Effector memory CD4-positive, alpha-beta T cell (primary cell): ENCODE data around the gene SHANK3.

Source experiments
- DNase-seq, 3 donors: peaks; one replicate each; pipeline ENCODE4 v3.0.0-alpha.2; 2020
- H3K27ac ChIP-seq: 2 replicates; pipeline ENCODE4 v1.7.0; 2013; ENCODE audit warnings: mild to moderate bottlenecking, low read length, moderate library complexity; ENCODE audit not compliant: insufficient read depth, poor library complexity, severe bottlenecking
- H3K27me3 ChIP-seq: replicated peaks from 2 replicates; pipeline ENCODE4 v1.7.0; 2013; ENCODE audit warnings: mild to moderate bottlenecking, low read length; ENCODE audit not compliant: insufficient read depth, control insufficient read depth, poor library complexity, severe bottlenecking
- H3K36me3 ChIP-seq: 2 replicates; pipeline ENCODE4 v1.7.0; 2013; ENCODE audit warnings: mild to moderate bottlenecking, low read length, moderate library complexity; ENCODE audit not compliant: control insufficient read depth, insufficient read depth
- H3K4me1 ChIP-seq: 2 replicates; pipeline ENCODE4 v1.7.0; 2013; ENCODE audit warnings: low read length, mild to moderate bottlenecking; ENCODE audit not compliant: control insufficient read depth, insufficient read depth, poor library complexity, severe bottlenecking
- H3K4me3 ChIP-seq: 2 replicates; pipeline ENCODE4 v1.7.0; 2013; ENCODE audit warnings: low read length, low read depth, mild to moderate bottlenecking; ENCODE audit not compliant: insufficient read depth, poor library complexity, severe bottlenecking
- H3K9me3 ChIP-seq: 2 replicates; pipeline ENCODE4 v1.7.0; 2013; ENCODE audit warnings: mild to moderate bottlenecking, low read length, moderate library complexity; ENCODE audit not compliant: control insufficient read depth

The SHANK3 gene

GRCh38 chr22:50688448-50688847 is 15.8 kb downstream of the SHANK3 start:
- Histone ChIP-seq H3K4me3 (no peak overlapping the region), H3K36me3 (no peaks in the 10 kb centered on the region), H3K27ac (no peak overlapping the region), H3K4me1 (no peaks in the 10 kb centered on the region), H3K9me3 (no peaks in the 10 kb centered on the region), H3K27me3 (no peaks in the 10 kb centered on the region)
- no peak for DNase-seq

DNA sequence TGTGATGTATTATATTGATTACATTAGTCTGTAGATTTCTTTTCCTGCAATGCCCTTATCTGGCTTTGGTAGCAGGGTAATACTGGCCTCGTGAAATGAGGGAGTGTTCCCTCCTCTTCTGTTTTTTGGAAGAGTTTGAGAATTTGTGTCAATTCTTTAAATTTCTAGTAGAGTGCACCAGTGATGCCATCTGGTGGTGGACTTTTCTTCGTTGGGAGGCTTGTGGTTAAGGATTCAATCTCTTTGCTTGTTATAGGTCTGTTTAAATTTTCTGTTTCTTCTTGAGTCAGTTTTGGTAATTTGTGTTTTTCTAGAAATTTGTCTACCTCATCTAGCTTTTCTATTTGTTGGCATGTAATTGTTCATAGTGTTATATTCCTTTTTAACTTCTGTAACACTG is 18.9 kb downstream of the SHANK3 start:
- no peaks in the 10 kb centered on the region for H3K9me3 ChIP-seq
- no peak overlapping the region for H3K4me3 ChIP-seq
- H3K36me3 ChIP-seq: no peaks in the 10 kb centered on the region
- no peaks in the 10 kb centered on the region for H3K27me3 ChIP-seq
- H3K27ac ChIP-seq: no peak overlapping the region
- peak in 1 of 3 donors; percentile 8 for DNase-seq
- H3K4me1 ChIP-seq: no peaks in the 10 kb centered on the region

- Histone ChIP-seq H3K27ac (no peak overlapping the region), H3K4me1 (no peaks in the 10 kb centered on the region), H3K9me3 (no peaks in the 10 kb centered on the region), H3K27me3 (no peaks in the 10 kb centered on the region), H3K4me3 (no peak overlapping the region), H3K36me3 (no peaks in the 10 kb centered on the region)
- no peak for DNase-seq
These were observed 20.8 kb downstream of the SHANK3 start for GRCh38 chr22:50693462-50693861.

DNA sequence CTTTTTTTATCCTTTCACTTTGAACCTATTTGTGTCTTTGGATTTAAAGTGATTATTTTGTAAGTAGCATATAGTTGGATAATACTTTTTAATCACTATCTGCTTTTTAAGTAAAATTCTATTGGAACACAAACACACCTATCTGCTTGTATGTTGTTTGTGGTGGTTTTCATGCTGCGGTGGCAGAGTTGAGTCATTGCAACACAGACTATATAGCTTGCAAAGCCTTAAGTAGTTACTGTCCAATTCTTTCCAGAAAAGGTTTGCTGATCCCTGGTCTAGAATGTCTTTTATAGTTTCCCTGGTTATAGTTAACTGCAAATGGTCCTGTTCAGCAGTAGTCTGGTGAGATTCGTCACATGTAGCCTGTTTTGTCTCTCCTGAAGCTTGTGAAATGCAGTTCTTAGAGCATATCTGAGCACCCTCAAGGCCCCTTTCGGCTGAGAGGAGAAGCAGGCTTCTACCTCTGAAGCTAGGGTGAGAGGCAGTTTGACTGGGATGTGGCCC is 21.5 kb downstream of the SHANK3 start:
- Histone ChIP-seq H3K36me3 (no peaks in the 10 kb centered on the region), H3K27me3 (no peaks in the 10 kb centered on the region), H3K9me3 (no peaks in the 10 kb centered on the region), H3K27ac (no peak overlapping the region), H3K4me1 (no peaks in the 10 kb centered on the region), H3K4me3 (no peak overlapping the region)
- DNase-seq: no peak

- Histone ChIP-seq H3K27me3 (no peaks in the 10 kb centered on the region), H3K27ac (no peak overlapping the region), H3K4me1 (no peaks in the 10 kb centered on the region), H3K4me3 (no peak overlapping the region), H3K9me3 (no peaks in the 10 kb centered on the region), H3K36me3 (no peaks in the 10 kb centered on the region)
- no peak for DNase-seq
These were observed 22.3 kb downstream of the SHANK3 start for GRCh38 chr22:50694766-50695420.

DNA sequence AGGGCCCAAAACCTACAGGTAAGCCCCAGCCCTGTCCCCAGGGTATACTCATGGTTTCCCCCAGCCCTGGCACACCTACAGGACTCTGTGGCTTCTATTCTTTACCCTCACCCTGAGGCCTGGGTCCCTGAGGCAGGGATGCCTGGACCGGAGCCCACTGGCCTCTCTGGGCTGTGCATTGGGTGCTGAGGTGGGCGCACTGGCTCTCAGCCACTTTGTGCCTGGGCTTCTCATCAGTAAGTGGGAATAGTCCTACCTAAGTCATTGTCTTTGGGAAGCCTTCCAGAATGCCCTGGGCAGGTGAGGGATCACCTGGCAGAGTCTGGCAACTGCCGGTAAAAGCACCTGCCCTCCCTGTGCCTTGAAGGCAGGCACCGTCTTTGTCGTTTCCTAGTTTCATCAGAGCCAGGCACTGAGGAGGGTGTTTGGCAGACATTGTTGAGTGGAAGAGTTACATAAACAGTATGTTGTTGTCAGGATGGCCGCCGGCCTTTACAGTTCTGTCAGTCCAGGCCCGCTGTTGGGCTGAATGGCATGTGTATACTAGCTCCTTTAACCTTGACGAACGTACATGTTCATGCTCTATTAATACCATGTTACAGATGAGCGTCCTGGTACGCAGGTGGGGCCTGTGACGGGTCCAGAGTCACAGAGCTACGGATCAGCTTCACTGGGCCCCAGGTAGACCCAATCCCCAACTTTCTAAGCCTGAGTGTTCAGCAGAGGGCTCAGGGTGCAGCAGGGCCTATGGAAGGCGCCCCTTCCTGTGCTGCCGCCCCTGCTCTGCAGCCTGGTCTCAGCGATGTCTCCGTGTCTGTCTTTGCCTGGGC is 23.0 kb downstream of the SHANK3 start:
- Histone ChIP-seq H3K36me3 (no peaks in the 10 kb centered on the region), H3K27me3 (no peaks in the 10 kb centered on the region), H3K9me3 (no peaks in the 10 kb centered on the region), H3K4me3 (no peak overlapping the region), H3K27ac (no peak overlapping the region), H3K4me1 (no peaks in the 10 kb centered on the region)
- no peak for DNase-seq

GRCh38 chr22:50696251-50696798 is 23.7 kb downstream of the SHANK3 start:
- no peak for DNase-seq
- no peaks in the 10 kb centered on the region for H3K27me3 ChIP-seq

DNA sequence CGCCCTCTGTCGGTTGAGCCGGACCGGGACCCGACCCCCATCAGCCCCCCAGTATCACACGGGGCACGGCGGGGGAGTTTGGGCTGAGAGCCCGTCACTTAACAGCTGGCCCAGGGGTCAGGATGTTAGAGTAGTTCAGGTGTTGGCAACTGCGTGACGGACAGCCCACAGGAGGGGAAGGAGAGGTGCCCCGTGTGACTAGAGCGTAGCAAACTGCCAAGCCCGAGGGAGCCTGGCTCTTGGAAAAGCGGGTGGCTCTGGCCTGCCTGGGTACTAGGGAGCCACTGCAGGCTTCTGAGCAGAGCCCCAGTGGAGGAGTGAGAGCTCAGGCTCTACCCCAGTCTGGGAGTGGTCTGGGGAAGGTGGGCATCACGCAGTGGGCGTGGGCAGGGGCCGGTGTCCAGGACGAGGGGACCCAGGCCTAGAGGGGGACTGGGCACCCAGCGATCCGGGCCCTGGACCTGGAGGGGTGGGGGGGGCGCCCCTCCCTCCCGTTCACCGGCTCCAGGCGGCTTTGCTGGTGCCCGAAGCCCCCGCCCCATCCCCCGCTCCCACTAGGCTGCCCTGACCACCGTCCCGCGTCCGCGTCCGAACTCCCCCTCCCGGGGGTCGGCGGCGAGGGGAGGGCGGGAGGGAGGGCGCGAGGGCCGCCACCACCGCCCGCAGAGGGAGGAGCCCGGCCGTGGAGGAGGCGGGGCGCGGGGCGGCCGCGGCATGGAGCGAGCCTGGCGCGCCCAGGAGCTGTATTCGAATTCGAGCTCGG is 24.4 kb downstream of the SHANK3 start:
- no peaks in the 10 kb centered on the region for H3K4me1 ChIP-seq
- no peaks in the 10 kb centered on the region for H3K36me3 ChIP-seq
- H3K27ac ChIP-seq: no peak overlapping the region
- DNase-seq: no peak
- no peaks in the 10 kb centered on the region for H3K9me3 ChIP-seq
- H3K27me3 ChIP-seq: no peaks in the 10 kb centered on the region
- H3K4me3 ChIP-seq: no peak overlapping the region

More at GRCh38 chr22:50696251-50696798, 23.7 kb downstream of the SHANK3 start:
- Histone ChIP-seq H3K27ac (no peak overlapping the region), H3K4me1 (no peaks in the 10 kb centered on the region), H3K36me3 (no peaks in the 10 kb centered on the region), H3K4me3 (no peak overlapping the region), H3K9me3 (no peaks in the 10 kb centered on the region)

DNA sequence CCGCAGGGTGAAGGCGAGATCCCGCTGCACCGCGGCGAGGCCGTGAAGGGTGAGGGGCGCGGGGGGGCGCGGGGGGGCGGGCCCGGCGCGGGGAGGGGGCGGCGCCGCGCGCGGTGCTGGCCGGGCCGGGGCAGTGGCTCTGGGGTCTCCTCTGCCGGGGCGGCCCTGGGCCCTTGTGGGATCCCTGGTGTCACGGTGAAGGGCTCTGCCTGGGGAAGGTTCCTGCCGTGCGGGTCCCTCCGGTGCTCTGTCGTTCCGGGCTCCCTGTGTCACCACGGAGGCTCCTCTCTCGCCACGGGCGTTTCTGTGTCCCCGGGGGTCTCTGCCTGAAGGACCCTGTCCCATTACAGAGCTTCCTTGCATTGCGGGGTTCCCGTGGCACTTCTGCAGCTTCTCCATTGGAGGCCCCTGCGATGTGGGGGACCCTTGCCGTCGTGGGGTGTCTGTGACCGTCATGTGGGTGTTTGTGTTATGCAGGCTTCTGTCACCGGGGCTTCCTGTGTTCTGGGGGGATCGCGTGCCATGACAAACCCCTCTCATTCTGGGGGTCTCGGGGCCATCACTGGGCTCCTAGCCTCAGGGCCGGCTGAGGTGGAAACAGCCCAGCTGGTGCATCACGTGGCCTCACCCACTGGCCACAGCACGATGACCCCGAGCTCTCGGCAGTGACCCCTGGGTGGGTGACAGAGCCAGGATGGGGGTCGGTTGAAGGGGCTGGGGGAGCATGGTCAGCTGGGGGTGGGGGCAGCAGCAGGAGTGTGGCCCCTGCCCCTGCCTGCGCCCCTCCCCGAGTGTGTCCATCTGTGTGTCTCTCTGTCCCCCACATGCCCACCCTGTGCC is 25.3 kb downstream of the SHANK3 start:
- Histone ChIP-seq H3K4me3 (no peak overlapping the region), H3K27me3 (no peaks in the 10 kb centered on the region), H3K27ac (no peak overlapping the region), H3K4me1 (no peaks in the 10 kb centered on the region), H3K36me3 (no peaks in the 10 kb centered on the region), H3K9me3 (no peaks in the 10 kb centered on the region)
- no peak for DNase-seq
